H1 (cell line): ENCODE results near the gene AMT. TPM values are rescaled to one million over a fixed set of nuclear protein-coding genes. Genes with fewer than 3 reads are reported as not detected.

Source experiments
- HDAC2 ChIP-seq, 2 experiments: fragments of 300-600 bp in 1 of 2; sonication (generic) in 1 of 2; IDR thresholded peaks; 2 replicates each; pipeline ENCODE4 v1.6.1; 2011 to 2012; ENCODE audit warnings: low read depth in 2 of 2, low read length in 2 of 2, mild to moderate bottlenecking in 2 of 2, moderate library complexity in 2 of 2, borderline replicate concordance in 1 of 2, inconsistent platforms in 1 of 2
- KDM5A ChIP-seq: fragments of 200-600 bp; IDR thresholded peaks from 2 replicates; pipeline ENCODE4 v1.7.1; 2012; ENCODE audit warnings: mild to moderate bottlenecking, low read length, inconsistent platforms, mixed read lengths
- polyA plus RNA-seq, 7 experiments: library from polyadenylated mRNA; depleted of rRNA in 3 of 7; stranded (reverse) in 5 of 7; unstranded in 2 of 7; fragments of >200 nt in 5 of 7; fragments of 200-250 nt in 2 of 7; gene quantifications; 1 replicate in 5 of 7; 2 replicates in 1 of 7; 4 replicates in 1 of 7; pipeline versions ENCODE4 v1.2.1 to v1.2.3, GENCODE V29; 2011 to 2013; ENCODE audit warnings: missing spikeins in 2 of 7, mixed read lengths in 2 of 7
- total RNA-seq: library from RNA; stranded (reverse); fragmentation: NEBNext Ultra II Directional; extraction: Animal tissue kit (Norgen Biotek cat#: 25700); gene quantifications from 2 replicates; pipeline ENCODE4 v1.2.1, GENCODE V29; 2021

The AMT gene
- total and polyA plus RNA-seq, 2 of the 8 experiments (the other 6 are each of a cell fraction or from before 2014, with no cell fraction given), result 46.5 to 92.4 TPM

DNA sequence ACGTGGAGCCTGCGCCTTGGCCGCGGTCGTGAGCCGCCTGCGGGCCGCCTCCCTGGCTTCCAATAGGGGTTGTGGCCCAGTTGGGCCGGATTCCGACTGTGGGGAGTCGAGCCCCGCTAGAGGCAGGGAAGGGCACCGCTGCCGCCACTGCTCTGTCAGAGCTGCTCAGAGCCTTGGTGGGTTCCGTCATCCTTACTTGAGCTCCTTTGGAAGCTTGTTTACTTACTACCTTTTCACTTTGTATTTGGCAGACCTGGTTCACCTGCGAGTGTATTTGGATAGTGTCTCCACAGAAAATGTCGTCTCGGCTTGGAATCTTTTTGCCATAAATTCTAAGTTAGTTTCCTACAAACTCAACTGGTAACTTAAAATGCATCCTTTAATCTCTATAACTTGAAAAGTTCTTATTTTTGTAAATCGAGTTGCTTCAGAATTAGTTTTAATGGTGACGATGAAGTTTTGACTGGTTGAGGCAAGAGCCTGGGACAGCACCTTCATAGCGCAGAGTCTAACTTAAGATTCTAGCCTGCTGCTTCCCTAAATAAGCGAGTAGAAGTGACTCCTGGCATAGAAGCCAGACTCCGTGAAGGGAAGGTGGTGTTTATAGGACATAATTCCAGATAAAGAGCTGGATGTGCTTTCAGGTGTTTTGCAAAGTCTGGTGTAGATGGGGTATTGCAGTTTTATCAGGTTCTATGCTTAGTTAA is 48.6 kb upstream of the AMT start (continued):
- TF ChIP-seq HDAC2 (IDR thresholded peaks at IDR 0.05; ENCODE audit: borderline replicate concordance in 1 of 2, low read depth in 2 of 2, low read length in 2 of 2), result 0 out of 4 replicates have a peak, but pooled peaks of 1 of the 2 experiments have one; percentile 49
- TF ChIP-seq KDM5A, result no peak
- TF ChIP-seq, all 59 proteins: peak for 3
